Vagina (tissue), 2 donors: ENCODE data around the gene NKX6-2. TPM values are rescaled to one million over a fixed set of nuclear protein-coding genes. Genes with fewer than 3 reads are reported as not detected.
"Not testable (repeated sequence)": the region's sequence is repeated elsewhere in the genome, so short reads cannot be mapped to it uniquely, and the experiment has no call there.

Source experiments
- DNase-seq, 2 donors: peaks; one replicate each; pipeline ENCODE4 v3.0.0-alpha.2; 2017; ENCODE audit errors: extremely low spot score in 2 of 2
- H3K27ac ChIP-seq: fragments of 200-600 bp; sonication (generic); one replicate; pipeline ENCODE4 v1.5.1; 2019
- H3K27me3 ChIP-seq: fragments of 200-600 bp; sonication (generic); one replicate; pipeline ENCODE4 v1.5.1; 2019
- H3K36me3 ChIP-seq, 2 donors: fragments of 200-600 bp; sonication (generic); one replicate each; pipeline ENCODE4 v1.5.1; 2017 to 2019
- H3K4me1 ChIP-seq: fragments of 200-600 bp; sonication (generic); one replicate; pipeline ENCODE4 v1.5.1; 2019
- H3K4me3 ChIP-seq, 2 donors: fragments of 200-600 bp; sonication (generic); 1 replicate in 1 of 2; 2 replicates in 1 of 2; pipeline ENCODE4 v1.5.1; 2016 to 2019
- H3K9me3 ChIP-seq: fragments of 200-600 bp; sonication (generic); one replicate; pipeline ENCODE4 v1.5.1; 2019
- CTCF ChIP-seq, 3 experiments: fragments of 450-650 bp in 2 of 3; fragments of 200-600 bp in 1 of 3; sonication (generic) in 1 of 3; IDR thresholded peaks; one replicate each; pipeline ENCODE4 v1.5.1; 2017 to 2019; ENCODE audit warnings: antibody characterized with exemption in 3 of 3, mild to moderate bottlenecking in 2 of 3, moderate library complexity in 2 of 3
- POLR2A ChIP-seq, 2 donors: fragments of 450-650 bp; IDR thresholded peaks; one replicate each; pipeline ENCODE4 v1.6.1; 2017; ENCODE audit warnings: antibody characterized with exemption in 2 of 2, mild to moderate bottlenecking in 2 of 2, moderate library complexity in 2 of 2
- POLR2AphosphoS5 ChIP-seq, 2 donors: sonication (generic); formaldehyde crosslinking; IDR thresholded peaks; one replicate each; pipeline ENCODE4 v1.9.0; 2017; ENCODE audit warnings: antibody characterized with exemption in 2 of 2, mild to moderate bottlenecking in 2 of 2, low read depth in 1 of 2; ENCODE audit not compliant: insufficient read depth in 1 of 2
- intact Hi-C: fragments of 100-400 bp; cut with DNase I; formaldehyde crosslinking; loops from one replicate; pipeline ENCODE4 v1.15.1; 2023
- total RNA-seq: library from RNA; depleted of rRNA; stranded (reverse); fragments of >200 nt; gene quantifications from one replicate; pipeline ENCODE4 v1.2.3, GENCODE V29; 2016

Gene NKX6-2
- total RNA-seq, 1 donor from 2014 or later: 0.49 TPM

- Histone ChIP-seq H3K9me3 (no peaks in the 10 kb centered on the region), H3K4me1 (no peaks in the 10 kb centered on the region), H3K27ac (no peak overlapping the region), H3K27me3 (no peaks in the 10 kb centered on the region), H3K36me3 (peaks cover 0 to 17% of the 10 kb centered on the region in 2 donors), H3K4me3 (no peak overlapping the region)
- intact Hi-C loops: no loop called here
- no peak for DNase-seq
- TF ChIP-seq POLR2A (IDR thresholded peaks at IDR 0.05) (no peak), POLR2AphosphoS5 (IDR thresholded peaks at IDR 0.05; ENCODE audit: insufficient read depth in 1 of 2, low read depth in 1 of 2) (no peak), CTCF (IDR thresholded peaks at IDR 0.05) (no peak)
Measured at GRCh38 chr10:132774902-132775863, 10.8 kb downstream of the NKX6-2 start.

GRCh38 chr10:132774181-132774901 lies 11.6 kb downstream of the NKX6-2 start:
- Histone ChIP-seq H3K36me3 (peaks cover 0 to 10% of the 10 kb centered on the region in 2 donors), H3K27ac (no peak overlapping the region)
- TF ChIP-seq CTCF (IDR thresholded peaks at IDR 0.05) (no peak), POLR2AphosphoS5 (IDR thresholded peaks at IDR 0.05; ENCODE audit: insufficient read depth in 1 of 2, low read depth in 1 of 2) (no peak), POLR2A (IDR thresholded peaks at IDR 0.05) (no peak)

GRCh38 chr10:132772816-132773215 lies 13.1 kb downstream of the NKX6-2 start:
- H3K27me3 ChIP-seq, DNase-seq, H3K4me3 ChIP-seq, H3K27ac ChIP-seq, H3K36me3 ChIP-seq, intact Hi-C loops, H3K9me3 ChIP-seq, H3K4me1 ChIP-seq: not testable (repeated sequence)

More at GRCh38 chr10:132774181-132774901, 11.6 kb downstream of the NKX6-2 start:
- Histone ChIP-seq H3K9me3 (no peaks in the 10 kb centered on the region), H3K4me3 (no peak overlapping the region), H3K27me3 (no peaks in the 10 kb centered on the region), H3K4me1 (no peaks in the 10 kb centered on the region)
- no peak for DNase-seq
- intact Hi-C loops: no loop called here

- intact Hi-C loops: no loop called here
- no peaks in the 10 kb centered on the region for H3K27me3 ChIP-seq
- TF ChIP-seq POLR2AphosphoS5 (IDR thresholded peaks at IDR 0.05; ENCODE audit: insufficient read depth in 1 of 2, low read depth in 1 of 2) (no peak), POLR2A (IDR thresholded peaks at IDR 0.05) (no peak), CTCF (IDR thresholded peaks at IDR 0.05) (no peak)
- H3K27ac ChIP-seq: no peak overlapping the region
- H3K4me1 ChIP-seq: no peaks in the 10 kb centered on the region
- H3K4me3 ChIP-seq: no peak overlapping the region
- H3K9me3 ChIP-seq: no peaks in the 10 kb centered on the region
- H3K36me3 ChIP-seq: peaks cover 0 to 6% of the 10 kb centered on the region in 2 donors
- no peak for DNase-seq
Measured at GRCh38 chr10:132770061-132771021, 15.6 kb downstream of the NKX6-2 start.
